HepG2 (cell line): Measurements from ENCODE around the gene NDE1. TPM values are rescaled to one million over a fixed set of nuclear protein-coding genes. Genes with fewer than 3 reads are reported as not detected.

Source experiments
- MBNL3 ChIP-seq: fragments of 250-450 bp; sonication (Bioruptor Pico); conservative IDR thresholded peaks from 2 replicates; pipeline ENCODE4 v1.8.0; 2022; ENCODE audit warnings: mild to moderate bottlenecking, inconsistent platforms
- NCOR1 ChIP-seq: fragments of 200-600 bp; sonication (generic); IDR thresholded peaks from 2 replicates; pipeline ENCODE4 v1.7.0; 2017; ENCODE audit warnings: antibody characterized with exemption, low read length, borderline replicate concordance
- RELA ChIP-seq: sonication (generic); formaldehyde crosslinking; IDR thresholded peaks from 2 replicates; pipeline ENCODE4 v1.4.0; 2020; ENCODE audit warnings: missing genetic modification reagents
- SP4 ChIP-seq: sonication (generic); formaldehyde crosslinking; IDR thresholded peaks from 2 replicates; pipeline ENCODE4 v1.8.1; 2023; ENCODE audit warnings: mild to moderate bottlenecking, missing genetic modification reagents
- ZBTB21 ChIP-seq: sonication (generic); formaldehyde crosslinking; IDR thresholded peaks from 2 replicates; pipeline ENCODE4 v1.4.0; 2020; ENCODE audit warnings: missing genetic modification reagents
- ZNF720 ChIP-seq: sonication (generic); formaldehyde crosslinking; IDR thresholded peaks from 2 replicates; pipeline ENCODE4 v1.4.0; 2020; ENCODE audit warnings: missing genetic modification reagents
- polyA plus RNA-seq, 8 experiments: library from polyadenylated mRNA; depleted of rRNA in 3 of 8; stranded (reverse) in 7 of 8; unstranded in 1 of 8; fragments of >200 nt; fragmentation: Illumina TruSeq in 4 of 8; extraction: Trizol in 4 of 8; gene quantifications; 2 replicates each; pipeline versions ENCODE4 v1.2.1 to v1.2.3, GENCODE V29; 2011 to 2016; ENCODE audit warnings: low read depth in 4 of 8, missing spikeins in 1 of 8, mixed read lengths in 1 of 8; ENCODE audit not compliant: insufficient read depth in 1 of 8
- total RNA-seq, 5 experiments: library from RNA; depleted of rRNA; stranded (reverse); fragments of >200 nt; fragmentation: Illumina TruSeq; extraction: Trizol; gene quantifications; 2 replicates each; pipeline ENCODE4 v1.2.3, GENCODE V29; 2016; ENCODE audit warnings: low read depth in 1 of 5
- TF ChIP-seq, protein P1 (sequence below): sonication (generic); formaldehyde crosslinking; IDR thresholded peaks from 2 replicates; pipeline ENCODE4 v1.4.0; 2020; ENCODE audit warnings: mild to moderate bottlenecking, missing genetic modification reagents
- TF ChIP-seq, protein P2 (sequence below): sonication (generic); formaldehyde crosslinking; IDR thresholded peaks from 2 replicates; pipeline ENCODE4 v1.4.0; 2020; ENCODE audit warnings: missing genetic modification reagents, borderline replicate concordance
- TF ChIP-seq, protein P3 (sequence below), 2 experiments: sonication (generic) in 1 of 2; formaldehyde crosslinking in 1 of 2; IDR thresholded peaks; 2 replicates each; pipeline versions ENCODE4 v1.6.1 to v1.9.0; 2014 to 2022; ENCODE audit warnings: antibody characterized with exemption in 1 of 2, borderline replicate concordance in 1 of 2, inconsistent platforms in 1 of 2, low read depth in 1 of 2, missing genetic modification reagents in 1 of 2
- TF ChIP-seq, protein P4 (sequence below): sonication (generic); formaldehyde crosslinking; IDR thresholded peaks from 2 replicates; pipeline ENCODE4 v1.8.0; 2022; ENCODE audit warnings: missing genetic modification reagents, low read depth, mild to moderate bottlenecking, borderline replicate concordance
- TF ChIP-seq, protein P5 (sequence below), 2 experiments: IDR thresholded peaks; 2 replicates each; pipeline ENCODE4 v1.6.1; 2011 to 2012; ENCODE audit warnings: low read length in 2 of 2, borderline replicate concordance in 1 of 2, low read depth in 1 of 2, mild to moderate bottlenecking in 1 of 2, moderate library complexity in 1 of 2

NDE1 gene
- total and polyA plus RNA-seq, 2 of the 13 experiments (the other 11 are each of a cell fraction or from before 2014, with no cell fraction given): 40.9 to 72.5 TPM

DNA sequence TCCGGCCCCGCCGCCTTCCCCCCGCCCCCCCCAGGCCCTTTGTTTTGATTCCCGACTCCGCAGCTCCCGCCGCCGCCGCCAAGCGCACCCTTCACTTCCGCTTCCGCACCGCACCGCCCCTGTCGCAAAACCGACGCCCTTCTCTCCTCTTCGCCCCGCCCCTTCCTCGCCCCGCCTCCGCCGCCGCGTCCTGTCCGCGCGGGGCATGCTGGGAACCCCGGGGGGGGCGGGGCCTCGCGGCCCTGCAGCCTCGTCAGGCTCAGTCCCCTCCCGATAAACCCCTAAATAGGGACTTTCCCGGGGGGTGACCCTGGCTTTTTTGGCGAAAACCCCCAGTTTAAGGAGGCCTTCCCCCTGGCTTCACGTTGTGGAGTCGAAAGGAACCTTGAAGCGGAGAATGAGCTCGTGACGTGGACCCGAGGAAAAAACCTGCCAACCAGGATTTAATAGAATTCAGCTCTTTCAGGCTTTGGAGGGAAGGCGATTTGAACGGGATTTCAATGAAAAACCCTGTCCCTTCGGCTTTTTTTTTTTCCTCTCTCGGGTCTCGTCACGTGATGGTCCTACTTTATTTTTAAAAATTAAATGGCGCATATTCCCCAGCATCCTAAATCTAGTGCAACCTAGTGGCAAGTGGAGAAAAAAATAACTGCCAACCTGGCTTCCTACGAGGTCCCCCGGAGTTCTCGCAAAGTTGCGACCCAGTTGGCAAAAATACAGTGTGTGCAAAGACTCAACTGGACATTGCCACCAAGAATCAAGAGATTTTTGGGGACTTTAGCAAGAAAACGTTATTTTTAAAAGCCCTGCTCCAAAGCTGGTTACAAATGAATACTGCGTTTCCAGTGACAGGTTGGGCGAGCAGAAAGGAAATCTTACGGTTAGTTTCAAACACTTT, 6.7 kb upstream of the NDE1 start, which contains the start of gene MARF1 (continued):
- TF ChIP-seq, protein P1, sequence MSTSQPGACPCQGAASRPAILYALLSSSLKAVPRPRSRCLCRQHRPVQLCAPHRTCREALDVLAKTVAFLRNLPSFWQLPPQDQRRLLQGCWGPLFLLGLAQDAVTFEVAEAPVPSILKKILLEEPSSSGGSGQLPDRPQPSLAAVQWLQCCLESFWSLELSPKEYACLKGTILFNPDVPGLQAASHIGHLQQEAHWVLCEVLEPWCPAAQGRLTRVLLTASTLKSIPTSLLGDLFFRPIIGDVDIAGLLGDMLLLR (CRISPR knock-in tag): 0 out of 2 replicates have a peak, but pooled peaks have one; percentile 38
- TF ChIP-seq, protein P2, sequence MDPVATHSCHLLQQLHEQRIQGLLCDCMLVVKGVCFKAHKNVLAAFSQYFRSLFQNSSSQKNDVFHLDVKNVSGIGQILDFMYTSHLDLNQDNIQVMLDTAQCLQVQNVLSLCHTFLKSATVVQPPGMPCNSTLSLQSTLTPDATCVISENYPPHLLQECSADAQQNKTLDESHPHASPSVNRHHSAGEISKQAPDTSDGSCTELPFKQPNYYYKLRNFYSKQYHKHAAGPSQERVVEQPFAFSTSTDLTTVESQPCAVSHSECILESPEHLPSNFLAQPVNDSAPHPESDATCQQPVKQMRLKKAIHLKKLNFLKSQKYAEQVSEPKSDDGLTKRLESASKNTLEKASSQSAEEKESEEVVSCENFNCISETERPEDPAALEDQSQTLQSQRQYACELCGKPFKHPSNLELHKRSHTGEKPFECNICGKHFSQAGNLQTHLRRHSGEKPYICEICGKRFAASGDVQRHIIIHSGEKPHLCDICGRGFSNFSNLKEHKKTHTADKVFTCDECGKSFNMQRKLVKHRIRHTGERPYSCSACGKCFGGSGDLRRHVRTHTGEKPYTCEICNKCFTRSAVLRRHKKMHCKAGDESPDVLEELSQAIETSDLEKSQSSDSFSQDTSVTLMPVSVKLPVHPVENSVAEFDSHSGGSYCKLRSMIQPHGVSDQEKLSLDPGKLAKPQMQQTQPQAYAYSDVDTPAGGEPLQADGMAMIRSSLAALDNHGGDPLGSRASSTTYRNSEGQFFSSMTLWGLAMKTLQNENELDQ (CRISPR knock-in tag): 0 out of 2 replicates have a peak, but pooled peaks have one; percentile 48
- TF ChIP-seq RELA (CRISPR knock-in tag) (peak; percentile 79; the same call in 1 of the 2 replicates), SP4 (peak; percentile 96), ZBTB21 (CRISPR knock-in tag) (no peak), NCOR1 (no peak; the same call in 1 of the 2 replicates), MBNL3 (CRISPR knock-in tag) (no peak), ZNF720 (CRISPR knock-in tag) (no peak)
- TF ChIP-seq, protein P3, sequence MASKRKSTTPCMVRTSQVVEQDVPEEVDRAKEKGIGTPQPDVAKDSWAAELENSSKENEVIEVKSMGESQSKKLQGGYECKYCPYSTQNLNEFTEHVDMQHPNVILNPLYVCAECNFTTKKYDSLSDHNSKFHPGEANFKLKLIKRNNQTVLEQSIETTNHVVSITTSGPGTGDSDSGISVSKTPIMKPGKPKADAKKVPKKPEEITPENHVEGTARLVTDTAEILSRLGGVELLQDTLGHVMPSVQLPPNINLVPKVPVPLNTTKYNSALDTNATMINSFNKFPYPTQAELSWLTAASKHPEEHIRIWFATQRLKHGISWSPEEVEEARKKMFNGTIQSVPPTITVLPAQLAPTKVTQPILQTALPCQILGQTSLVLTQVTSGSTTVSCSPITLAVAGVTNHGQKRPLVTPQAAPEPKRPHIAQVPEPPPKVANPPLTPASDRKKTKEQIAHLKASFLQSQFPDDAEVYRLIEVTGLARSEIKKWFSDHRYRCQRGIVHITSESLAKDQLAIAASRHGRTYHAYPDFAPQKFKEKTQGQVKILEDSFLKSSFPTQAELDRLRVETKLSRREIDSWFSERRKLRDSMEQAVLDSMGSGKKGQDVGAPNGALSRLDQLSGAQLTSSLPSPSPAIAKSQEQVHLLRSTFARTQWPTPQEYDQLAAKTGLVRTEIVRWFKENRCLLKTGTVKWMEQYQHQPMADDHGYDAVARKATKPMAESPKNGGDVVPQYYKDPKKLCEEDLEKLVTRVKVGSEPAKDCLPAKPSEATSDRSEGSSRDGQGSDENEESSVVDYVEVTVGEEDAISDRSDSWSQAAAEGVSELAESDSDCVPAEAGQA (IDR thresholded peaks at IDR 0.05; ENCODE audit: low read depth): 0 out of 2 replicates have a peak, but pooled peaks have one; percentile 41
- TF ChIP-seq, protein P3 (CRISPR knock-in tag; IDR thresholded peaks at IDR 0.05; ENCODE audit: borderline replicate concordance): no peak
- TF ChIP-seq, protein P4, sequence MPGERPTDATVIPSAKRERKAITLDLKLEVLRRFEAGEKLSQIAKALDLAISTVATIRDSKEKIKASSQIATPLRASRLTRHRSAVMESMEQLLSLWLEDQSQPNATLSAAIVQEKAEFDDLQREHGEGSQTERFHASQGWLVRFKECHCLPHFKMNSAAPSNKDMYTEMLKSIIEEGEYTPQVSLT (CRISPR knock-in tag): no peak
- TF ChIP-seq, protein P5, sequence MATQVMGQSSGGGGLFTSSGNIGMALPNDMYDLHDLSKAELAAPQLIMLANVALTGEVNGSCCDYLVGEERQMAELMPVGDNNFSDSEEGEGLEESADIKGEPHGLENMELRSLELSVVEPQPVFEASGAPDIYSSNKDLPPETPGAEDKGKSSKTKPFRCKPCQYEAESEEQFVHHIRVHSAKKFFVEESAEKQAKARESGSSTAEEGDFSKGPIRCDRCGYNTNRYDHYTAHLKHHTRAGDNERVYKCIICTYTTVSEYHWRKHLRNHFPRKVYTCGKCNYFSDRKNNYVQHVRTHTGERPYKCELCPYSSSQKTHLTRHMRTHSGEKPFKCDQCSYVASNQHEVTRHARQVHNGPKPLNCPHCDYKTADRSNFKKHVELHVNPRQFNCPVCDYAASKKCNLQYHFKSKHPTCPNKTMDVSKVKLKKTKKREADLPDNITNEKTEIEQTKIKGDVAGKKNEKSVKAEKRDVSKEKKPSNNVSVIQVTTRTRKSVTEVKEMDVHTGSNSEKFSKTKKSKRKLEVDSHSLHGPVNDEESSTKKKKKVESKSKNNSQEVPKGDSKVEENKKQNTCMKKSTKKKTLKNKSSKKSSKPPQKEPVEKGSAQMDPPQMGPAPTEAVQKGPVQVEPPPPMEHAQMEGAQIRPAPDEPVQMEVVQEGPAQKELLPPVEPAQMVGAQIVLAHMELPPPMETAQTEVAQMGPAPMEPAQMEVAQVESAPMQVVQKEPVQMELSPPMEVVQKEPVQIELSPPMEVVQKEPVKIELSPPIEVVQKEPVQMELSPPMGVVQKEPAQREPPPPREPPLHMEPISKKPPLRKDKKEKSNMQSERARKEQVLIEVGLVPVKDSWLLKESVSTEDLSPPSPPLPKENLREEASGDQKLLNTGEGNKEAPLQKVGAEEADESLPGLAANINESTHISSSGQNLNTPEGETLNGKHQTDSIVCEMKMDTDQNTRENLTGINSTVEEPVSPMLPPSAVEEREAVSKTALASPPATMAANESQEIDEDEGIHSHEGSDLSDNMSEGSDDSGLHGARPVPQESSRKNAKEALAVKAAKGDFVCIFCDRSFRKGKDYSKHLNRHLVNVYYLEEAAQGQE (IDR thresholded peaks at IDR 0.05; ENCODE audit: borderline replicate concordance in 1 of 2, low read depth in 1 of 2, low read length in 2 of 2): peak in 1 of 2 experiments; percentile 55; a peak in 1 of 4 replicates
